Measurements from ENCODE around the gene ZFP91. TPM values are rescaled to one million over a fixed set of nuclear protein-coding genes. Genes with fewer than 3 reads are reported as not detected.

ZFP91 gene
- total and polyA plus RNA-seq, 2 of the 13 experiments (the other 11 are each of a cell fraction or from before 2014, with no cell fraction given), result 13.5 to 38.6 TPM

DNA sequence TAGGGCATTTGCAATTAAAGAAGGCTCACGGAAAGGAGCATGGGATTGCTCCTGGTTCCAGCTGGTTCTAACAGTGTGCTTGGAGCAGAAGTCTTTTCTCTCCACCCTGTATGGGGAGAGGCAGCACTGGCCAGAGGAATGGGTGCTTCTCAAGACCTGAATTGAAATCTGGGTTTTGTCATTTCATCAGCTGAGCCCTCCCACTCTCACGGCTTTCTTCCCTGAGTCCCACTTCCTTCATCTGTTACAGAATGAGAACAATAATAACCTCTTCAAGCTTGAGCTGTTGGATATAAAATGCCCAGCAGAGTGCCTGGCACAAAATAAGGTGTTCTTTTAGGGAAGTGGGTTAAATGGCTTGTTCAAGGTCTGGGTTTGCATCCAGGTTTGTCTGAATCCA is 60.8 kb downstream of the ZFP91 start (continued):
- TF ChIP-seq, protein P1, sequence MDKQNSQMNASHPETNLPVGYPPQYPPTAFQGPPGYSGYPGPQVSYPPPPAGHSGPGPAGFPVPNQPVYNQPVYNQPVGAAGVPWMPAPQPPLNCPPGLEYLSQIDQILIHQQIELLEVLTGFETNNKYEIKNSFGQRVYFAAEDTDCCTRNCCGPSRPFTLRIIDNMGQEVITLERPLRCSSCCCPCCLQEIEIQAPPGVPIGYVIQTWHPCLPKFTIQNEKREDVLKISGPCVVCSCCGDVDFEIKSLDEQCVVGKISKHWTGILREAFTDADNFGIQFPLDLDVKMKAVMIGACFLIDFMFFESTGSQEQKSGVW (CRISPR knock-in tag; IDR thresholded peaks at IDR 0.05; ENCODE audit: borderline replicate concordance), result no peak
- no peak for TF ChIP-seq ZNF850 (CRISPR knock-in tag; conservative IDR thresholded peaks at IDR 0.05)

DNA sequence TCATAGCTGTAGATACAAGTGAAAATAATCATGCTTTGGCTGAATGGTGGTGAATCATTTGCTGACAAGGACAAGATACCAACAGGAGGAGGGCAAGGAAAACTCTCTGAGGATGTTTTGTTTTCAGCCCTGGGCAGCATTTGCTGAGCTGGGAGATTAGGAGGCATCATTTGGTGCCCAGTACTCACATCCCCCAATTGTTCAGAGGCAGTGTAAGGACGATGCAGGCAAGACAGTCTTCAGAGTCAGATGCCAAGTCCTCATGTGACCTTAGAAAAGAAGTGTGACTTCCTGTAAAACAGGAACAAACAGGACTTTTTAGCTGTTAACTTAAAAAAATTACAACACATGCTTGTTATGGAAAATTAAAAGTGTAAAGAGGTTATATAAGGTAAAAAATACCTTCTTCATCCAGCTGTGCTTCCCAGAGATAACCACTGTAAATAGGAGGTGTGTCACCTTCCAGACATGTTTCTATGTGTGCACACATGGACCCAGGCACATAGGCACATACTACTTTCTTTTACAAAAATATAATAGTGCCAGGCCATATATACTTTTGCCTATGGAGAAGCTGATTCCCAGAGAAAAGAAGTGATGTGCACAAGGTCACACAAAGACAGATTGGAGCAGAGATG is 61.6 kb downstream of the ZFP91 start:
- POLR2A ChIA-PET, result no interaction called here
- H3K4me3 ChIP-seq (replicated peaks in 1 of 3; ENCODE audit: insufficient read depth in 1 of 3, low read depth in 2 of 3, low read length in 3 of 3), result no peak overlapping the region
- FAIRE-seq (no peak), ATAC-seq (no peak), DNase-seq (ENCODE audit: low spot score) (no peak)
- H3K9ac ChIP-seq (ENCODE audit: insufficient read depth, low read depth, low read length), result no peak overlapping the region
- intact Hi-C loops (cut with micrococcal nuclease; ENCODE audit: unreplicated experiment), result no loop called here
- no peak overlapping the region for H3K4me2 ChIP-seq (ENCODE audit: low read depth, low read length)
- no peaks in the 10 kb centered on the region for H4K20me1 ChIP-seq (ENCODE audit: insufficient read depth, low read length)
- no peak overlapping the region for H3K27ac ChIP-seq (ENCODE audit: extremely low read length, insufficient read depth, low read length)
- no peaks in the 10 kb centered on the region for H3K36me3 ChIP-seq (replicated peaks in 1 of 2; ENCODE audit: control insufficient read depth in 1 of 2, insufficient read depth in 2 of 2, low read length in 2 of 2)
- no peaks in the 10 kb centered on the region for H3K4me1 ChIP-seq (ENCODE audit: insufficient read depth, low read length)
- H2AFZ ChIP-seq (ENCODE audit: low read length), result no peak overlapping the region
- no TSS peak for BruUV-seq (replicated peaks)
- peaks cover 5% of the 10 kb centered on the region; the same call in 1 of the 2 replicates for H3K9me3 ChIP-seq (ENCODE audit: low read length)
- CTCF ChIA-PET (ENCODE audit: low intra/inter-chr PET ratio, low total read pairs), result no interaction called here
- H3K79me2 ChIP-seq (ENCODE audit: insufficient read depth, low read length), result no peaks in the 10 kb centered on the region
- 6% methylated on average over 1 of the region's 1 CpG for WGBS (ENCODE audit: low lambda C conversion rate)
- in situ Hi-C loops (cut with HindIII; ENCODE audit: extremely low pct_ligation_motif_present, low pct_unique_long_range_greater_than_20kb), result no loop called here
- TF ChIP-seq ZBTB7B (CRISPR knock-in tag; IDR thresholded peaks at IDR 0.05), result no peak
- TF ChIP-seq, protein P2, sequence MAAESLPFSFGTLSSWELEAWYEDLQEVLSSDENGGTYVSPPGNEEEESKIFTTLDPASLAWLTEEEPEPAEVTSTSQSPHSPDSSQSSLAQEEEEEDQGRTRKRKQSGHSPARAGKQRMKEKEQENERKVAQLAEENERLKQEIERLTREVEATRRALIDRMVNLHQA (CRISPR knock-in tag; IDR thresholded peaks at IDR 0.05), result no peak
- no peak for TF ChIP-seq RBM22 (optimal IDR thresholded peaks at IDR 0.05; ENCODE audit: low read length)
- TF ChIP-seq, protein P3, sequence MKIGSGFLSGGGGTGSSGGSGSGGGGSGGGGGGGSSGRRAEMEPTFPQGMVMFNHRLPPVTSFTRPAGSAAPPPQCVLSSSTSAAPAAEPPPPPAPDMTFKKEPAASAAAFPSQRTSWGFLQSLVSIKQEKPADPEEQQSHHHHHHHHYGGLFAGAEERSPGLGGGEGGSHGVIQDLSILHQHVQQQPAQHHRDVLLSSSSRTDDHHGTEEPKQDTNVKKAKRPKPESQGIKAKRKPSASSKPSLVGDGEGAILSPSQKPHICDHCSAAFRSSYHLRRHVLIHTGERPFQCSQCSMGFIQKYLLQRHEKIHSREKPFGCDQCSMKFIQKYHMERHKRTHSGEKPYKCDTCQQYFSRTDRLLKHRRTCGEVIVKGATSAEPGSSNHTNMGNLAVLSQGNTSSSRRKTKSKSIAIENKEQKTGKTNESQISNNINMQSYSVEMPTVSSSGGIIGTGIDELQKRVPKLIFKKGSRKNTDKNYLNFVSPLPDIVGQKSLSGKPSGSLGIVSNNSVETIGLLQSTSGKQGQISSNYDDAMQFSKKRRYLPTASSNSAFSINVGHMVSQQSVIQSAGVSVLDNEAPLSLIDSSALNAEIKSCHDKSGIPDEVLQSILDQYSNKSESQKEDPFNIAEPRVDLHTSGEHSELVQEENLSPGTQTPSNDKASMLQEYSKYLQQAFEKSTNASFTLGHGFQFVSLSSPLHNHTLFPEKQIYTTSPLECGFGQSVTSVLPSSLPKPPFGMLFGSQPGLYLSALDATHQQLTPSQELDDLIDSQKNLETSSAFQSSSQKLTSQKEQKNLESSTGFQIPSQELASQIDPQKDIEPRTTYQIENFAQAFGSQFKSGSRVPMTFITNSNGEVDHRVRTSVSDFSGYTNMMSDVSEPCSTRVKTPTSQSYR (CRISPR knock-in tag; IDR thresholded peaks at IDR 0.05; ENCODE audit: borderline replicate concordance), result no peak
- TF ChIP-seq, protein P4, sequence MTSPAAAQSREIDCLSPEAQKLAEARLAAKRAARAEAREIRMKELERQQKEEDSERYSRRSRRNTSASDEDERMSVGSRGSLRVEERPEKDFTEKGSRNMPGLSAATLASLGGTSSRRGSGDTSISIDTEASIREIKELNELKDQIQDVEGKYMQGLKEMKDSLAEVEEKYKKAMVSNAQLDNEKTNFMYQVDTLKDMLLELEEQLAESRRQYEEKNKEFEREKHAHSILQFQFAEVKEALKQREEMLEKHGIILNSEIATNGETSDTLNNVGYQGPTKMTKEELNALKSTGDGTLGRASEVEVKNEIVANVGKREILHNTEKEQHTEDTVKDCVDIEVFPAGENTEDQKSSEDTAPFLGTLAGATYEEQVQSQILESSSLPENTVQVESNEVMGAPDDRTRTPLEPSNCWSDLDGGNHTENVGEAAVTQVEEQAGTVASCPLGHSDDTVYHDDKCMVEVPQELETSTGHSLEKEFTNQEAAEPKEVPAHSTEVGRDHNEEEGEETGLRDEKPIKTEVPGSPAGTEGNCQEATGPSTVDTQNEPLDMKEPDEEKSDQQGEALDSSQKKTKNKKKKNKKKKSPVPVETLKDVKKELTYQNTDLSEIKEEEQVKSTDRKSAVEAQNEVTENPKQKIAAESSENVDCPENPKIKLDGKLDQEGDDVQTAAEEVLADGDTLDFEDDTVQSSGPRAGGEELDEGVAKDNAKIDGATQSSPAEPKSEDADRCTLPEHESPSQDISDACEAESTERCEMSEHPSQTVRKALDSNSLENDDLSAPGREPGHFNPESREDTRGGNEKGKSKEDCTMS (CRISPR knock-in tag; conservative IDR thresholded peaks at IDR 0.05), result no peak
- TF ChIP-seq ZMYM3 (CRISPR knock-in tag; IDR thresholded peaks at IDR 0.05), result no peak
- TF ChIP-seq ZNF543 (CRISPR knock-in tag; IDR thresholded peaks at IDR 0.05), result no peak
- no peak for TF ChIP-seq NFKB2 (CRISPR knock-in tag; IDR thresholded peaks at IDR 0.05; ENCODE audit: borderline replicate concordance)
- H3K27me3 ChIP-seq (ENCODE audit: control insufficient read depth in 1 of 2, insufficient read depth in 2 of 2, low read length in 2 of 2), result no peaks in the 10 kb centered on the region
